HepG2 (cell line): ENCODE data around the gene ARHGDIA. TPM values are rescaled to one million over a fixed set of nuclear protein-coding genes. Genes with fewer than 3 reads are reported as not detected.

Source experiments
- BCL6 ChIP-seq: IDR thresholded peaks from 2 replicates; pipeline ENCODE4 v1.6.1; 2016; ENCODE audit warnings: missing genetic modification reagents, missing compliant biosample characterization
- CTCF ChIP-seq: sonication (generic); formaldehyde crosslinking; IDR thresholded peaks from 2 replicates; pipeline ENCODE4 v1.5.0; 2020; ENCODE audit warnings: mild to moderate bottlenecking, missing genetic modification reagents, moderate library complexity
- FOXP4 ChIP-seq: sonication (generic); formaldehyde crosslinking; IDR thresholded peaks from 2 replicates; pipeline ENCODE4 v1.4.0; 2020; ENCODE audit warnings: missing genetic modification reagents
- HMG20B ChIP-seq: conservative IDR thresholded peaks from 2 replicates; pipeline ENCODE4 v1.6.1; 2016; ENCODE audit warnings: missing genetic modification reagents, missing compliant biosample characterization
- HNF1B ChIP-seq: sonication (generic); formaldehyde crosslinking; IDR thresholded peaks from 2 replicates; pipeline ENCODE4 v1.5.1; 2020; ENCODE audit warnings: mild to moderate bottlenecking, moderate library complexity, missing genetic modification reagents
- LCORL ChIP-seq, 2 experiments: fragments of 450-650 bp in 1 of 2; sonication (generic) in 1 of 2; formaldehyde crosslinking in 1 of 2; IDR thresholded peaks; 2 replicates each; pipeline versions ENCODE4 v1.5.0 to v1.6.1; 2017 to 2020; ENCODE audit warnings: antibody characterized with exemption in 1 of 2, missing genetic modification reagents in 1 of 2
- REL ChIP-seq: sonication (generic); formaldehyde crosslinking; conservative IDR thresholded peaks from 2 replicates; pipeline ENCODE4 v1.8.0; 2022; ENCODE audit warnings: mild to moderate bottlenecking, missing genetic modification reagents, moderate library complexity
- SP2 ChIP-seq: sonication (generic); formaldehyde crosslinking; IDR thresholded peaks from 2 replicates; pipeline ENCODE4 v1.5.1; 2020; ENCODE audit warnings: mild to moderate bottlenecking, missing genetic modification reagents
- SRF ChIP-seq: IDR thresholded peaks from 2 replicates; pipeline ENCODE4 v1.6.1; 2011; ENCODE audit warnings: mild to moderate bottlenecking, low read depth, low read length, moderate library complexity
- TIGD3 ChIP-seq: sonication (generic); formaldehyde crosslinking; IDR thresholded peaks from 2 replicates; pipeline ENCODE4 v1.5.1; 2020; ENCODE audit warnings: mild to moderate bottlenecking, missing genetic modification reagents, borderline replicate concordance
- U2AF1 ChIP-seq: fragments of 200-400 bp; formaldehyde crosslinking; optimal IDR thresholded peaks from 2 replicates; pipeline ENCODE3; 2017; ENCODE audit warnings: mild to moderate bottlenecking, low read depth, low read length
- ZBTB26 ChIP-seq: IDR thresholded peaks from 2 replicates; pipeline ENCODE4 v1.6.1; 2016; ENCODE audit warnings: missing compliant biosample characterization, missing genetic modification reagents, borderline replicate concordance
- ZNF549 ChIP-seq: sonication (generic); formaldehyde crosslinking; IDR thresholded peaks from 2 replicates; pipeline ENCODE4 v1.5.0; 2020; ENCODE audit warnings: missing genetic modification reagents
- ZNF709 ChIP-seq: sonication (generic); formaldehyde crosslinking; IDR thresholded peaks from 2 replicates; pipeline ENCODE4 v1.5.0; 2020; ENCODE audit warnings: mild to moderate bottlenecking, missing genetic modification reagents
- ZSCAN20 ChIP-seq: sonication (generic); formaldehyde crosslinking; IDR thresholded peaks from 2 replicates; pipeline ENCODE4 v1.4.0; 2020; ENCODE audit warnings: missing genetic modification reagents, mild to moderate bottlenecking, borderline replicate concordance
- ZXDC ChIP-seq: sonication (generic); formaldehyde crosslinking; IDR thresholded peaks from 2 replicates; pipeline ENCODE4 v1.5.0; 2020; ENCODE audit warnings: mild to moderate bottlenecking, missing genetic modification reagents
- polyA plus RNA-seq, 8 experiments: library from polyadenylated mRNA; depleted of rRNA in 3 of 8; stranded (reverse) in 7 of 8; unstranded in 1 of 8; fragments of >200 nt; fragmentation: Illumina TruSeq in 4 of 8; extraction: Trizol in 4 of 8; gene quantifications; 2 replicates each; pipeline versions ENCODE4 v1.2.1 to v1.2.3, GENCODE V29; 2011 to 2016; ENCODE audit warnings: low read depth in 4 of 8, missing spikeins in 1 of 8, mixed read lengths in 1 of 8; ENCODE audit not compliant: insufficient read depth in 1 of 8
- total RNA-seq, 5 experiments: library from RNA; depleted of rRNA; stranded (reverse); fragments of >200 nt; fragmentation: Illumina TruSeq; extraction: Trizol; gene quantifications; 2 replicates each; pipeline ENCODE4 v1.2.3, GENCODE V29; 2016; ENCODE audit warnings: low read depth in 1 of 5

ARHGDIA gene
- total and polyA plus RNA-seq, 2 of the 13 experiments (the other 11 are each of a cell fraction or from before 2014, with no cell fraction given) = 40.0 to 64.0 TPM

- TF ChIP-seq FOXP4 (CRISPR knock-in tag) (peak; percentile 73), ZNF549 (no peak), HMG20B (CRISPR knock-in tag) (no peak; the same call in 1 of the 2 replicates), ZSCAN20 (CRISPR knock-in tag) (no peak), ZBTB26 (CRISPR knock-in tag) (peak; percentile 61; the same call in 1 of the 2 replicates), ZXDC (0 out of 2 replicates have a peak, but pooled peaks have one; percentile 85), CTCF (CRISPR knock-in tag) (peak; percentile 9; the same call in 1 of the 2 replicates), REL (peak; percentile 85; the same call in 1 of the 2 replicates), SRF (0 out of 2 replicates have a peak, but pooled peaks have one; percentile 13), HNF1B (CRISPR knock-in tag) (peak; percentile 95), BCL6 (CRISPR knock-in tag) (peak; percentile 65; the same call in 1 of the 2 replicates), LCORL (IDR thresholded peaks at IDR 0.05) (no peak), LCORL (CRISPR knock-in tag; IDR thresholded peaks at IDR 0.05) (no peak), ZNF709 (CRISPR knock-in tag) (peak; percentile 94), TIGD3 (peak; percentile 91; the same call in 1 of the 2 replicates), SP2 (peak; percentile 93), U2AF1 (peak; percentile 51)
Observed at GRCh38 chr17:81860756-81861568, 10.2 kb downstream of the ARHGDIA start (continued).
